ENCODE measurements around the gene EP400.

DNA sequence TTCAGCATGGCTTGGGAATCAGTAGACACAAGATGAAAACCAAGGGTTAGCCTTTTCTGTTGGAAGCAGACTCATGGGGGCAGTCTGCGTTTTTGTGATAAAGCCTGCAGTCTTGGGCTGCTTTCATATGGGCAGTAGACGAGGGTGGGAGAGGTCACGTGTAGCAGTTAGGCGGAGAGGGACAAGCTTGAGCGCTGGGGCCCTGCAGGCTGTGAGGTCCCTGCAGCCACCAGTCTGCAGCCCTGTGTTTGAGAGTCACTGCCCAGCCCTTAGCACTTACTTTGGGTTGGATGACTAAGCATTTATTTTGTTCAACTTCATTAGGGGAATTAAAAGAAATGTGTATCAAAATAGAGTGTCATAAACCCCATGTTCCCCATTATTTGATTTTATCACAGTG lies 37.2 kb downstream of the EP400 start:
- TF ChIP-seq, protein P1, sequence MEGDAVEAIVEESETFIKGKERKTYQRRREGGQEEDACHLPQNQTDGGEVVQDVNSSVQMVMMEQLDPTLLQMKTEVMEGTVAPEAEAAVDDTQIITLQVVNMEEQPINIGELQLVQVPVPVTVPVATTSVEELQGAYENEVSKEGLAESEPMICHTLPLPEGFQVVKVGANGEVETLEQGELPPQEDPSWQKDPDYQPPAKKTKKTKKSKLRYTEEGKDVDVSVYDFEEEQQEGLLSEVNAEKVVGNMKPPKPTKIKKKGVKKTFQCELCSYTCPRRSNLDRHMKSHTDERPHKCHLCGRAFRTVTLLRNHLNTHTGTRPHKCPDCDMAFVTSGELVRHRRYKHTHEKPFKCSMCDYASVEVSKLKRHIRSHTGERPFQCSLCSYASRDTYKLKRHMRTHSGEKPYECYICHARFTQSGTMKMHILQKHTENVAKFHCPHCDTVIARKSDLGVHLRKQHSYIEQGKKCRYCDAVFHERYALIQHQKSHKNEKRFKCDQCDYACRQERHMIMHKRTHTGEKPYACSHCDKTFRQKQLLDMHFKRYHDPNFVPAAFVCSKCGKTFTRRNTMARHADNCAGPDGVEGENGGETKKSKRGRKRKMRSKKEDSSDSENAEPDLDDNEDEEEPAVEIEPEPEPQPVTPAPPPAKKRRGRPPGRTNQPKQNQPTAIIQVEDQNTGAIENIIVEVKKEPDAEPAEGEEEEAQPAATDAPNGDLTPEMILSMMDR (IDR thresholded peaks at IDR 0.05): no peak
- no peak for TF ChIP-seq ZFX (IDR thresholded peaks at IDR 0.05; ENCODE audit: borderline replicate concordance)
